Stimulated activated CD8-positive, alpha-beta memory T cell treated with anti-CD3 and anti-CD28 coated beads, Interleukin-12 subunit alpha, Interleukin-12 subunit beta, amount 100 ng/mL, for 4 hours (primary cell): ENCODE results near the gene CHRNA3.
"Not testable (repeated sequence)": the region's sequence is repeated elsewhere in the genome, so short reads cannot be mapped to it uniquely, and the experiment has no call there.

ENCODE experiments used
- DNase-seq: peaks from one replicate; pipeline ENCODE4 v3.0.0-alpha.2; 2020; ENCODE audit warnings: low read depth

The CHRNA3 gene

DNA sequence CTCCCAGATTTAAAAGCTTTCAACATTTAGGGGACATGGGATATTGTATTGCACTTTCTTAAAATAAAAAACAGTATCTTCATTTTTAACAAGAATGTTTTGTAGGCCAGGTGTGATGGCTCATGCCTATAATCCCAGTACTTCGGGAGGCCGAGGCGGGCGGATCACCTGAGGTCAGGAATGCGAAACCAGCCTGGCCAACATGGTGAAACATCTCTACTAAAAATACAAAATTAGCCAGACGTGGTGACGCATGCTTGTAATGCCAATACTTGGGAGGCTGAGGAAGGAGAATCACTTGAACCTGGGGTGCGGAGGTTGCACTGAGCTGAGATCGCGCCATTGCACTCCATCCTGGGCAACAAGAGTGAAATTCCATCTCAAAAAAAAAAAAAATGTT is 60.6 kb downstream of the CHRNA3 start:
- not testable (repeated sequence) for DNase-seq

DNA sequence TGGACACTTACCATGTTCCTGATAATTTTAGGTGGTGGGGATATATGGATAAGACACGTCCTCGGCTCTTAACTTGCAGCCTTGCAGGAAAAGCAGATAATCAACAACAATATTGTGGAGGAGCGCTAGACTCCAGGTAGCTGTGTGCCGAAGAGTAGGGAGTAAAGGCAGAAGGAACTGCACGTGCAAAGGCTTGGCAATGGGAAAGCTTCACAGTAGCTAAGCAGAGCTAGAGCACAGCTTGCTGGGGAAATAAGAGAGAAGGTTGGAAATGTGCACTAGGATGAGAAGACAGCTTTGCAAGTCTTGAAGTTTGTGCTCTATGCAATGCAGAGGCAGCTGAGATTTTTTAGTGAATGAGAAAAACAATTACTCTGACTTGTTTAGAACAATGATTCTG is 68.2 kb downstream of the CHRNA3 start:
- DNase-seq, result no peak

DNA sequence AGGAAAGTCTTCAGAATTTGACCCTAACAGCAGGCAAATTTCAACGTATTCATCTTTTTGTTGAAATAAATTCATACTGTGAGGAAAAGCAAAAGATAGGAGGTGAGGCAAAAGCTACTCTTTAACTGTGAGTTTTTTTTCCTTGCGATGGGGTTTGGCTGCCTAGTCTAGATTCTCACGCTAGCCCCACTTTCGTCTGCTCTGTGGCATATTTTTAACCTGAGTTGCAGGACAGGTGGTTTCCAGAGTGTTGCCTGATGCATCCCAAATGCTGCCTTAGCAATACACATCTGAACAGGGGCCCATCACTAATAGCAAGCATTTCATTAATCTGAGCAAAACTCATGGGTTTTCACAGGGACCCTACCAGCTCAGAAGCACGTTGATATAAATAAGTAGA is 68.9 kb downstream of the CHRNA3 start:
- DNase-seq, result no peak

DNA sequence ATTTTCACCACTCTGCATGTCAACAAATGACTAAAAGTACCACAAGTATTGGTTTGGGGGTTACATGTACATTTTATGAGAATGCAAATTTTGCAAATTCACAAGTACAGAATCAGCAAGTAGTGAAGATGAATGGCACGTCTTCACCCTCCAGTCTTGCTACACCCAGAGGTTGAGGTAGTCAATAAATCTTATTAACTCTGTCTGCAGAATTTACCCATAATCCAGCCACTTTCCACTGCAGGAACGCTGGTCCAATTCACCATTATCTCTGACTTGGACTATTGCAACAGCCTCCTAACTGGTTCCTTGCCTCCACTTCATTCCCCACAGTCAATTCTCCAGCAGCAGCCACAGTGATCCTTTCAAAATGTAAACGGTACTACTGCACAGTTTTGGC is 70.0 kb downstream of the CHRNA3 start:
- DNase-seq, result no peak

DNA sequence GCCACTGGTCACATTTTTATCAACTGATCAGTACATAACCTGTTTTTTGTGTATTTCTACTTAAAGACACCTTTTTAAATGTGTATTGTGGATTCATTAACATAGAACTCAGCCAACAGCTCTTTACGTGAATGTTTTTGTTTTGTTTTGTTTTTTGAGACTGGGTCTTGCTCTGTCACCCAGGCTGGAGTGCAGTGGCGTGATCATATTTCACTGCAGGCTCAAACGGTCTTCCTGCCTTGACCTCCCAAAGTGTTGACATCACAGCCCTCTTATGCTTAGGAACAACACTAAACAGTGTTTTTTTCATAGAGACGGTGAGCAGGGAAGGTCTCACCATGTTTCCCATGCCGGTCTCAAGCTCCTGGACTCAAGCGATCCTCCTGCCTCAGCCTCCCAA is 70.6 kb downstream of the CHRNA3 start:
- no peak for DNase-seq
